Small intestine (tissue), 7 donors: ENCODE results near the gene HES6. TPM values are rescaled to one million over a fixed set of nuclear protein-coding genes. Genes with fewer than 3 reads are reported as not detected.
A peak's percentile ranks its signal among the peaks of the same experiment; 100 is the strongest.

Experiments used
- DNase-seq, 2 donors: peaks; one replicate each; pipeline versions ENCODE4 v3.0.0 to v3.0.0-alpha.2; 2013
- FAIRE-seq: peaks from 2 replicates; lab custom pipeline; 2012; peaks lifted over from hg19 to GRCh38; lab: Jason Lieb, UNC
- H3K27ac ChIP-seq, 3 donors: one replicate each; pipeline ENCODE4 v1.5.1; 2013; ENCODE audit warnings: low read length in 2 of 3, mild to moderate bottlenecking in 2 of 3, control low read depth in 1 of 3, inconsistent platforms in 1 of 3, low read depth in 1 of 3, moderate library complexity in 1 of 3
- H3K27me3 ChIP-seq, 3 donors: one replicate each; pipeline ENCODE4 v1.6.1; 2013; ENCODE audit warnings: low read length in 3 of 3, inconsistent platforms in 1 of 3; ENCODE audit not compliant: control insufficient read depth in 3 of 3, insufficient read depth in 3 of 3
- H3K36me3 ChIP-seq, 3 donors: one replicate each; pipeline ENCODE4 v1.6.1; 2013; ENCODE audit warnings: low read length in 3 of 3, inconsistent platforms in 1 of 3, low read depth in 1 of 3, mild to moderate bottlenecking in 1 of 3, moderate library complexity in 1 of 3; ENCODE audit not compliant: control insufficient read depth in 3 of 3, insufficient read depth in 2 of 3
- H3K4me1 ChIP-seq, 3 donors: one replicate each; pipeline ENCODE4 v1.6.1; 2013; ENCODE audit warnings: low read length in 2 of 3, inconsistent platforms in 1 of 3, low read depth in 1 of 3, mild to moderate bottlenecking in 1 of 3, moderate library complexity in 1 of 3; ENCODE audit not compliant: control insufficient read depth in 3 of 3, insufficient read depth in 2 of 3
- H3K4me3 ChIP-seq, 3 donors: one replicate each; pipeline ENCODE4 v1.5.1; 2013; ENCODE audit warnings: low read length in 3 of 3, control low read depth in 1 of 3, inconsistent platforms in 1 of 3, low read depth in 1 of 3, mild to moderate bottlenecking in 1 of 3, moderate library complexity in 1 of 3
- H3K9me3 ChIP-seq, 2 donors: one replicate each; pipeline ENCODE4 v1.6.1; 2013; ENCODE audit warnings: low read depth in 1 of 2, low read length in 1 of 2; ENCODE audit not compliant: control insufficient read depth in 2 of 2, insufficient read depth in 1 of 2
- WGBS, 3 donors: extraction: QIAGEN DNeasy Blood & Tissue Kit; methylation state at CpG; one replicate each; pipeline ENCODE4 v1.1.7; 2013; 5-methylcytosine and 5-hydroxymethylcytosine counted together
- polyA plus RNA-seq, 4 donors: library from polyadenylated mRNA; stranded (reverse) in 3 of 4; unstranded in 1 of 4; fragments of 200-250 nt in 3 of 4; fragments of 120-200 nt in 1 of 4; gene quantifications; one replicate each; pipeline versions ENCODE4 v1.2.1 to v1.2.3, GENCODE V29; 2013
- donor health status: healthy with polysubstance abuse.
- donor health status: control.
- donor health status: control.
- donor health status: Bipolar disorder and iron deficiency.
- donor health status: healthy.

Gene HES6
- polyA plus RNA-seq, 4 donors, result 18.2 to 94.3 (median 29.5) TPM

DNA sequence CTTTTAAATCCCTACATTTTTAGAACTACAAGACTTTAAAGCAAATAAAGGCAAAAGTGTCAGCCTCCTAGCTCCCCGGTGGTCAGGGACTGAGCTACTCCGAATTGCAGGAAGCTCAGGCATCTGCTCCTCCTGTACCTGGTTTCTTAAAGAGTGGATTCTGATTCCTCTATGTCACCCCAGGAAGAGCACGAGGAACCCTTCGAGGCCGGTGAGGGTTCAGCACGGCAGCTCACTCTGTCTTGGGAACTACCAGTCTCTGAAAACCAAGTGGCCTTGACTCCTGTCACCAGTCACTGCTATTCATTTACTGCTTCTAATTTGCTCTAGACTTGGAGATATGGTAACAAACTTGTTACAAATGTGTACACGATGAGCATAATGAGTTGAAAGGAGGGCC lies 46.3 kb upstream of the HES6 start:
- peak in 1 of 2 donors; percentile 72 for DNase-seq
- Histone ChIP-seq H3K27me3 (no peaks in the 10 kb centered on the region), H3K4me1 (peaks cover 8 to 68% (median 33%) of the 10 kb centered on the region in 3 donors), H3K27ac (peak overlapping the region; percentile 77 to 94 (median 91)), H3K36me3 (peaks cover 0 to 33% (median 0%) of the 10 kb centered on the region in 3 donors), H3K4me3 (peak overlapping the region in 1 of 3 donors; percentile 11), H3K9me3 (no peaks in the 10 kb centered on the region)
- 11 to 38% (median 23%) methylated on average over 7 of the region's 7 CpGs for WGBS, 3 donors
- no peak for FAIRE-seq

DNA sequence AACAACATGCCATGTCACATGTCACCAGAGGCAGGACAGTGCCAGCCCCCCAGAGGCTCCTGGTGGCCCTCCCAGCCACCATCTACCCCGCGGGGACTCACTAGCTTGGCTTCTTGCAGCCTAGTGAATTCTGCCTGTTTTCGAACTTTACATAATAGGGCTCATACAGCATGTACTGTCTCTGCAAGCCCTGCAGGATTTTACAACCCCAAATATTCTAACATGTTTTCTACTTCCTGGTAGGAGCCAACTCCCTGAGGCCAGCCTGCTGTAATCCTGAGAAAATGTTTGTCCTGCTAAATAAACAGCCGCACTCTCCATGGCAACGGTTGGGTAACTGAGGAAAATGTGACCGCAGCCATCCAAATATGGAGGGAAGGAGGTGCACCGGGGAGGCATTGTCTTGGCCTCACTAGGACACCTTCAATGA lies 45.8 kb upstream of the HES6 start:
- Histone ChIP-seq H3K27ac (peak overlapping the region; percentile 77 to 94 (median 91)), H3K4me1 (peaks cover 8 to 65% (median 33%) of the 10 kb centered on the region in 3 donors), H3K9me3 (no peaks in the 10 kb centered on the region), H3K27me3 (no peaks in the 10 kb centered on the region), H3K36me3 (peaks cover 0 to 33% (median 0%) of the 10 kb centered on the region in 3 donors), H3K4me3 (peak overlapping the region in 1 of 3 donors; percentile 5)
- no peak for FAIRE-seq
- peak; percentile 88 to 96 for DNase-seq
- 9 to 43% (median 34%) methylated on average over 7 of the region's 7 CpGs for WGBS, 3 donors

DNA sequence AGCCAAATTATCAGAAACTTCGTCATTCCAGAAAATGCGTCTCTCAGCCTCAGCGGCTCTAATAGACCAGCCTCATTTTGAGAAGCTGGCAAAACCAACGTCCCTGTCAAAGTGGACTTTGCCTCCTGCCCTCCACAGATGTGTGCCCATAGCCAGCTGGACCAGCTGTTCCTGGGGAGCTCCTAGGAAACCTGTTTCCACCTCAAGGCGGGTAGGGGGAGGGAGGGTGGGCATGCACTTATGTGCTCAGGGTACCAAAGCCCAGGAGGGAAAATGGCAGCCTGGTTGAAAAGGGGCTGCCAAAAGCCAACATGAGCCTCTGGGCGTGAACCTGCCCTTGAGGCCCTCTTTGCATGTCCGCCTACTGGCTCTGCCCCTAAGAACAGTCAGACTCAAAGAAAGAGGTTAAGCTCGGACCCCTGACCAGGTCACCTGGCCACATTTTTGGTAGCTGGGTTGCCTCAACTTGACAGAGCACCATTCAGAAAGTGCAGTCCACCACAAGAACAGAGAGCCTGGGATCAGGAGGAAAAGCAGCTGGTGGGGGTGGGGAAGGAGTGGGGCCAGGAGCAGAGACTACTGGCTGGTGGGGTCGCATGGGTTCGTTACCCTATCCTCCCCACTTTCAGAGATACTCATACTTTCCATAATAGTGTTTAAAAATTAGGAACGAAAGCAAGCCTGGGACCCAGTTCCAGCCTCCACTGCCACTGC lies 45.1 kb upstream of the HES6 start:
- FAIRE-seq, result no peak
- Histone ChIP-seq H3K9me3 (no peaks in the 10 kb centered on the region), H3K27ac (peak overlapping the region; percentile 77 to 94 (median 91)), H3K4me1 (peaks cover 8 to 61% (median 36%) of the 10 kb centered on the region in 3 donors), H3K36me3 (peaks cover 0 to 33% (median 0%) of the 10 kb centered on the region in 3 donors), H3K27me3 (no peaks in the 10 kb centered on the region), H3K4me3 (peak overlapping the region in 1 of 3 donors; percentile 5)
- WGBS, 3 donors, result 31 to 64% (median 36%) methylated on average over 11 of the region's 11 CpGs
- DNase-seq, result peak; percentile 53 to 58

DNA sequence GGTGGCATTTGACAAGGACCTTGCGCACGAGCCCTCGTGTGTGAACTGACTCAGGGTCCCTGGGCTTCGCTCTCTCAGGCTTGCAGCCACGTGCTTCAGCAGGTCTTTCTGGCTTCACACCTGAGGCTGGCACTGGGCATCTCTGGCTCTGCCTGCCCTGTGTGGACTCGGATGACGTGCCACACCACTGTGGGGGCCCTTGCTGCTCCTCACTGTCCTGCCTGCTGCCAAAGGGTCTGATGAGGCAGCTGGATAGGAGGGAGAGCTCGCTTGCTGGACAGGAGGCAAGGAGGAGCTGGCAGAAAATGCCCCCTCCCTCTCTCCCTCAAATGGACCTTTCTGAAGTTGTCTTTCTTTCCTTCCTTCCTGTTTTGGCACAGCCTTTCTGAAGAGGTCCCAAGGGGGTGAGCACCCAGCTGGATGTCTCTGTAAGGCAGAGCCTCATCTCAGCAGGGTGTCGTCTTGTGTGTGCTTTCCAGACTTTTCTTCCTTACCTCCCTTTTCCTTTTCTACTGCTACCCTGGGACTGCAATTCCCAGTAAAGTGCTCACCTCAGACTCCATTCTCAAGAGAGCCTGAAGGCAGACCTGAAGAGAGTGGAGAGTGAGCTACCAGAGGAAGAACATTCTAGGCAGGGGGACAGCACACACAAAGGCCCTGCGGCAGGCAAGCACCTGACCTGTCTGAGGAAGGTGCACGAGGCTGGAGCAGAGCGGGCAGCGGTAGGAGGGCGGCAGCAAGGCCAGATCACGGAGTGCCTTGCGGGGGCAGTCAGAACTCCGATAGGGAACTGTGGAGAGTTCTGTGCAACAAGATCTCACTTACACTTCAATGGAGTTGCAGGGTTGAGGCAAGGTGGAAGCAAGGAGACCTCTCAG lies 43.3 kb upstream of the HES6 start:
- WGBS, 3 donors, result 87 to 91% (median 89%) methylated on average over 17 of the region's 17 CpGs
- FAIRE-seq, result no peak
- peaks cover 9 to 68% (median 31%) of the 10 kb centered on the region in 3 donors for H3K4me1 ChIP-seq
- H3K4me3 ChIP-seq, result no peak overlapping the region
- H3K27me3 ChIP-seq, result no peaks in the 10 kb centered on the region
- DNase-seq, result no peak
- peaks cover 0 to 49% (median 0%) of the 10 kb centered on the region in 3 donors for H3K36me3 ChIP-seq
- no peaks in the 10 kb centered on the region for H3K9me3 ChIP-seq
- H3K27ac ChIP-seq, result peak overlapping the region in 1 of 3 donors; percentile 12

DNA sequence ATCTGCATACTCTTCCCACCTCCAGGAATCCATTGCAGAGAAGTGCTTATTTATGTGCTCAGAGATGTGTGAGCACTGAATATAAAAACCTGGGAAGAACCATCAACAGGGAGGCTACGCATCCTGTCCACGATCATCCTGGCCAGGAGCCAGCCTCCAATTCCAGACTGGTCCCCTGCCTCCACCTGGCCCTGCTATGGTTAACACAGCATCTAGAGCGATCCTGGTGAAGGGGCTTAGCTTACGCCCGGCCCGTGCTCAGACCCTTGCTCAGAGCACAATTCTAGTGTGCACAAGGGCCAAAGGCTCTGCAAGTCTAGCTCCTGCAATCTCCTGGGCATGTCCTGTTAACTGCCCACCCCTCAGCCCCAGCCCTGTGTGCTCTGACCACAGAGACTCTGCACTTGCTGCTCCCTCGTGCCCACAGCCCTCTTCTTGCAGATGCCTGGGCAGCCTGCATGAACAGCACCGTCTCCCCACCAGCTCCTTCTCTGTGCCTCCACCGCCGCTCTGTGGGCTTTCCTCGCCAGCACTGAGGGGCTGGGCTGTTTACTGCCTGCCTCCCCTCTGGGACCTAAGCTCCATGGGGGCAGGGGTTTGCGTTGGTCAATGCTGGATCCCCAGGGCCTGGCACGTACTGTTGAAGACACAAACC lies 42.1 kb upstream of the HES6 start:
- no peak overlapping the region for H3K27ac ChIP-seq
- peaks cover 9 to 61% (median 27%) of the 10 kb centered on the region in 3 donors for H3K4me1 ChIP-seq
- no peaks in the 10 kb centered on the region for H3K9me3 ChIP-seq
- DNase-seq (no peak), FAIRE-seq (no peak)
- WGBS, 3 donors, result 87 to 91% (median 88%) methylated on average over 13 of the region's 13 CpGs
- no peak overlapping the region for H3K4me3 ChIP-seq
- H3K27me3 ChIP-seq, result no peaks in the 10 kb centered on the region
- H3K36me3 ChIP-seq, result peaks cover 0 to 54% (median under 1%) of the 10 kb centered on the region in 3 donors

DNA sequence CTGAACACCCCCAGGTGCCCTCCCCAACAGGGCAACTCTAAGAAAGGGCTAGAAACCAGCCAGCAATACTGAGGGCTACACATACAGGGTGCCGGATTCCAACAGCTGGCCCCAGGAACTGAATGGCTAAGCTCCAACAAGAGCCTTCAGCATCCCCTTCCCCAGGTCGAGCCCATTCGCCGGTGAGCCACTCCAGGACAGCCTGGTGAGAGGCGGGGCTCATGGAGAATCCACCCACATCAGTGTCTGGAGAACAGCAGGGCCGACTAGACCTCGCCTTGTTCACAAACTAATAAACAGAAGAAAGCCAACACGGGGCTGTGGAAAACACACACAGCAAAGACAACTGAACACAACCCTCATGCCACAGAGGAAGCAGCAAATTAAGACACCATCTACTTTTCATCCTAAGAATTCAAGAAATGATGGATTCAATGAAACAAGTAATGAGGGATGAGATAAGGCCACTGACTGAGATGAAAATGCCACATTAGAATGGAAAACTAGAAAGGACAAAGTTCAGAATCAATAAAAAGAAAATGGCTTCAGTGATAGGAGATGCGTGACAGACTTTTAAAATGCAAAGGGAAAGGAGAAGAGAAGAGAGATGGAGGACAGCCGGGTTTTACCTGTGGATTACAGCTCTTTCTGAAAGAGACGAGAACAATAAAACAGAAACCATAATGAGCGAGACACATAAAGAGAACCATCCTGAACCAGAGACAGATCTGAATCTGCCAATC lies 40.4 kb upstream of the HES6 start:
- Histone ChIP-seq H3K4me1 (peaks cover 7 to 50% (median 24%) of the 10 kb centered on the region in 3 donors), H3K27ac (peak overlapping the region; percentile 22 to 77 (median 72)), H3K9me3 (no peaks in the 10 kb centered on the region), H3K36me3 (peaks cover 0 to 63% (median 8%) of the 10 kb centered on the region in 3 donors), H3K4me3 (no peak overlapping the region), H3K27me3 (no peaks in the 10 kb centered on the region)
- DNase-seq (peak; percentile 77 to 85), FAIRE-seq (no peak)
- 25 to 61% (median 44%) methylated on average over 12 of the region's 12 CpGs for WGBS, 3 donors

DNA sequence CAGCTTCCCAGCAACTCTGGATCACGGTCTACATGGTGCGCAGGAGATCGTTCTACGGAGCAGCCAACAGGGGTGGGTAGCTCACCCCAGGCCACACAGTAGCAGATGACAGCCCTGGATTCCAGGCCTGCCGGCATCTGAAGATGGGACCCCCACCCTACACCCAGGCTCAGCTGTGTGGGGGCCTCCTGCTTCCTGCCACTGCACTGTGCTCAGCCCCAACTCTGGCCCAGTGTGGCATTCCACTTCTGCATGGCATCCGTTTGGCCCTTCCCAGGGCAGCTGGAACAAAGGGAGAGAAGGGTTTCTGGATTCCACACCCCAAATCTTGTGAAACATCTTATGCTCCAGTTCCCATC lies 39.5 kb upstream of the HES6 start:
- Histone ChIP-seq H3K36me3 (peaks cover 0 to 69% (median 8%) of the 10 kb centered on the region in 3 donors), H3K9me3 (no peaks in the 10 kb centered on the region), H3K27ac (peak overlapping the region in 1 of 3 donors; percentile 77), H3K4me1 (peaks cover 2 to 50% (median 19%) of the 10 kb centered on the region in 3 donors), H3K27me3 (no peaks in the 10 kb centered on the region), H3K4me3 (no peak overlapping the region)
- 83 to 96% (median 95%) methylated on average over 6 of the region's 6 CpGs for WGBS, 3 donors
- DNase-seq (no peak), FAIRE-seq (no peak)
